HepG2 (cell line): Measurements from ENCODE around the gene HAGHL. TPM values are rescaled to one million over a fixed set of nuclear protein-coding genes. Genes with fewer than 3 reads are reported as not detected.

Source experiments
- AKAP8 ChIP-seq: sonication (generic); formaldehyde crosslinking; IDR thresholded peaks from 2 replicates; pipeline ENCODE4 v1.5.1; 2020; ENCODE audit warnings: mild to moderate bottlenecking, missing genetic modification reagents
- ATF7 ChIP-seq, 2 experiments: fragments of 450-650 bp in 1 of 2; sonication (generic) in 1 of 2; formaldehyde crosslinking in 1 of 2; IDR thresholded peaks; 2 replicates each; pipeline versions ENCODE4 v1.4.0 to v1.6.1; 2016 to 2020; ENCODE audit warnings: antibody characterized with exemption in 1 of 2, mild to moderate bottlenecking in 1 of 2, missing genetic modification reagents in 1 of 2
- BCL3 ChIP-seq: sonication (generic); formaldehyde crosslinking; IDR thresholded peaks from 2 replicates; pipeline ENCODE4 v1.5.1; 2020; ENCODE audit warnings: mild to moderate bottlenecking, missing genetic modification reagents, moderate library complexity
- JARID2 ChIP-seq: sonication (generic); formaldehyde crosslinking; IDR thresholded peaks from 2 replicates; pipeline ENCODE4 v1.8.1; 2023; ENCODE audit warnings: missing genetic modification reagents, inconsistent platforms; ENCODE audit not compliant: insufficient replicate concordance
- JDP2 ChIP-seq: sonication (generic); formaldehyde crosslinking; IDR thresholded peaks from 2 replicates; pipeline ENCODE4 v1.8.1; 2022; ENCODE audit warnings: missing genetic modification reagents, borderline replicate concordance
- MEIS1 ChIP-seq: sonication (generic); formaldehyde crosslinking; IDR thresholded peaks from 2 replicates; pipeline ENCODE4 v1.9.0; 2021; ENCODE audit warnings: mild to moderate bottlenecking, missing genetic modification reagents, moderate library complexity, borderline replicate concordance
- NBN ChIP-seq: fragments of 450-650 bp; conservative IDR thresholded peaks from 2 replicates; pipeline ENCODE4 v1.6.1; 2017
- NR2F6 ChIP-seq, 2 experiments: IDR thresholded peaks; 2 replicates each; pipeline ENCODE4 v1.6.1; 2016; ENCODE audit warnings: antibody characterized with exemption in 1 of 2, mild to moderate bottlenecking in 1 of 2
- WIZ ChIP-seq: sonication (generic); formaldehyde crosslinking; IDR thresholded peaks from 2 replicates; pipeline ENCODE4 v1.5.1; 2020; ENCODE audit warnings: mild to moderate bottlenecking, missing genetic modification reagents
- ZFX ChIP-seq: sonication (generic); formaldehyde crosslinking; IDR thresholded peaks from 2 replicates; pipeline ENCODE4 v1.4.0; 2020; ENCODE audit warnings: mild to moderate bottlenecking, low read depth, missing genetic modification reagents, moderate library complexity
- ZNF337 ChIP-seq: sonication (generic); formaldehyde crosslinking; IDR thresholded peaks from 2 replicates; pipeline ENCODE4 v1.5.1; 2020; ENCODE audit warnings: missing genetic modification reagents, low read depth, mild to moderate bottlenecking, borderline replicate concordance
- ZNF362 ChIP-seq: sonication (generic); formaldehyde crosslinking; IDR thresholded peaks from 2 replicates; pipeline ENCODE4 v1.4.0; 2020; ENCODE audit warnings: missing genetic modification reagents, mild to moderate bottlenecking, borderline replicate concordance
- ZNF569 ChIP-seq: sonication (generic); formaldehyde crosslinking; IDR thresholded peaks from 2 replicates; pipeline ENCODE4 v1.5.0; 2020; ENCODE audit warnings: mild to moderate bottlenecking, missing genetic modification reagents, moderate library complexity, borderline replicate concordance
- ZNF670 ChIP-seq: sonication (generic); formaldehyde crosslinking; IDR thresholded peaks from 2 replicates; pipeline ENCODE4 v1.8.0; 2022; ENCODE audit warnings: mild to moderate bottlenecking, missing genetic modification reagents, borderline replicate concordance
- ZNF772 ChIP-seq: sonication (generic); formaldehyde crosslinking; IDR thresholded peaks from 2 replicates; pipeline ENCODE4 v1.5.0; 2020; ENCODE audit warnings: mild to moderate bottlenecking, missing genetic modification reagents
- ZSCAN12 ChIP-seq: sonication (generic); formaldehyde crosslinking; IDR thresholded peaks from 2 replicates; pipeline ENCODE4 v1.9.0; 2021; ENCODE audit warnings: mild to moderate bottlenecking, missing genetic modification reagents
- polyA plus RNA-seq, 8 experiments: library from polyadenylated mRNA; depleted of rRNA in 3 of 8; stranded (reverse) in 7 of 8; unstranded in 1 of 8; fragments of >200 nt; fragmentation: Illumina TruSeq in 4 of 8; extraction: Trizol in 4 of 8; gene quantifications; 2 replicates each; pipeline versions ENCODE4 v1.2.1 to v1.2.3, GENCODE V29; 2011 to 2016; ENCODE audit warnings: low read depth in 4 of 8, missing spikeins in 1 of 8, mixed read lengths in 1 of 8; ENCODE audit not compliant: insufficient read depth in 1 of 8
- total RNA-seq, 5 experiments: library from RNA; depleted of rRNA; stranded (reverse); fragments of >200 nt; fragmentation: Illumina TruSeq; extraction: Trizol; gene quantifications; 2 replicates each; pipeline ENCODE4 v1.2.3, GENCODE V29; 2016; ENCODE audit warnings: low read depth in 1 of 5
- TF ChIP-seq, protein P1 (sequence below), 2 experiments: fragments of 450-650 bp in 1 of 2; sonication (generic) in 1 of 2; formaldehyde crosslinking; IDR thresholded peaks; 2 replicates each; pipeline versions ENCODE4 v1.5.0 to v1.8.0; 2020 to 2022; ENCODE audit warnings: mild to moderate bottlenecking in 1 of 2, missing genetic modification reagents in 1 of 2
- TF ChIP-seq, protein P2 (sequence below): sonication (generic); formaldehyde crosslinking; IDR thresholded peaks from 2 replicates; pipeline ENCODE4 v1.4.0; 2020; ENCODE audit warnings: missing genetic modification reagents, borderline replicate concordance
- TF ChIP-seq, protein P3 (sequence below): IDR thresholded peaks from 2 replicates; pipeline ENCODE4 v1.6.1; 2018; ENCODE audit warnings: missing genetic modification reagents

HAGHL gene
- total and polyA plus RNA-seq, 2 of the 13 experiments (the other 11 are each of a cell fraction or from before 2014, with no cell fraction given) = 3.4 to 8.4 TPM

DNA sequence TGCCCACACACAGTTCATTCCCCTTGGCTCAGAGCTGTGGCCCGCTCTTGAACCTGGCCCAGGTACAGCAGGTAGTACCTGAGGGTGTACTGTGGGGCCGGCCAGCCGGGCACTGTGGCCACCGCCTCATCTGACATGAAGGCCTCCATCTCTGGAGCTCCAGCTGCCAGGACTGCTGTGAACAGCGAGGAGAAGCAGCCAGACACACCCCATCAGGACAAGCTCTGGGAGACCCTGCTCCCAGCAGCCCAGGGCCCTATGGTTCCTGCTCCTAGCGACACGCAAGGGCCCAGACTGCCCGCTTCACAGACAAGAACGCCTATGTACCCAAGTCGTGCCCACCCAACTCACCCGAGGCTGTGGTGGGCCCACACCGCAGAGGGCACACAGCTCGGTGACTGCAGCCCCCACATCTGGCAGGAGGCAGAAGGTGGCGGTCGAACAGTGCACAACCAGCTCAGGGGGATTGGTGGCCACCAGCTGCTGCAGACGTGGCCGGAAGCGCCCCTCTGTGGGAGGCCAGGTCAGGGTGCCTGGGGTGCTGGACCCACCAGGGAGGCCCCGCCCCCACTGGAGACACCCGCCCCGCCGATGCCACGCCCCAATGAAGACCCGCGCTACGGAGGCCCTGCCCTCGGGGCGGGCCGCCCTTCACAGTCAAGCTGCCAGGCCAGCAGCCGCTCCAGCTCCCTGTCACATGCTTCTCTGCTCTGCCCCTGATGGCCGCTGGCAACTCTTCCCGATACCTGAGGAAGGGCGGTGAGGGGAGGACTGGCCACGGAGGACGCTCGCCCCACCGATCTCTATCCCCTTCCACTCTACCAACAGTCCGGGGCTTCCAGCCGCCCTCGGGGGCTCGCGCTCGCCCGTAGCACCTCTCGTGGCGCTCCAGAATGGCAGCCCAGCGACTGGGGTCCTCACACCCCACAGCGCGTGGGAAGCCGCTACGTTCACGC lies 47.8 kb upstream of the HAGHL start (continued):
- TF ChIP-seq, protein P1, sequence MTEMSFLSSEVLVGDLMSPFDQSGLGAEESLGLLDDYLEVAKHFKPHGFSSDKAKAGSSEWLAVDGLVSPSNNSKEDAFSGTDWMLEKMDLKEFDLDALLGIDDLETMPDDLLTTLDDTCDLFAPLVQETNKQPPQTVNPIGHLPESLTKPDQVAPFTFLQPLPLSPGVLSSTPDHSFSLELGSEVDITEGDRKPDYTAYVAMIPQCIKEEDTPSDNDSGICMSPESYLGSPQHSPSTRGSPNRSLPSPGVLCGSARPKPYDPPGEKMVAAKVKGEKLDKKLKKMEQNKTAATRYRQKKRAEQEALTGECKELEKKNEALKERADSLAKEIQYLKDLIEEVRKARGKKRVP (CRISPR knock-in tag; IDR thresholded peaks at IDR 0.05) = no peak
- TF ChIP-seq ATF7 (IDR thresholded peaks at IDR 0.05) (no peak), ATF7 (CRISPR knock-in tag; IDR thresholded peaks at IDR 0.05) (peak; percentile 39; the same call in 1 of the 2 replicates), ZNF569 (CRISPR knock-in tag) (no peak), JARID2 (peak; percentile 42), BCL3 (peak; percentile 39; the same call in 1 of the 2 replicates), NR2F6 (IDR thresholded peaks at IDR 0.05) (no peak), NR2F6 (CRISPR knock-in tag; IDR thresholded peaks at IDR 0.05) (peak; percentile 42; the same call in 1 of the 2 replicates), ZNF362 (CRISPR knock-in tag) (no peak), MEIS1 (CRISPR knock-in tag) (peak; percentile 59; the same call in 1 of the 2 replicates), JDP2 (CRISPR knock-in tag) (no peak), ZNF670 (no peak), NBN (no peak), AKAP8 (CRISPR knock-in tag) (0 out of 2 replicates have a peak, but pooled peaks have one; percentile 2), WIZ (CRISPR knock-in tag) (0 out of 2 replicates have a peak, but pooled peaks have one; percentile 65), ZNF337 (CRISPR knock-in tag) (peak; percentile 62; the same call in 1 of the 2 replicates), ZNF772 (CRISPR knock-in tag) (peak; percentile 84; the same call in 1 of the 2 replicates), ZSCAN12 (no peak), ZFX (CRISPR knock-in tag) (peak; percentile 87)
- TF ChIP-seq, protein P2, sequence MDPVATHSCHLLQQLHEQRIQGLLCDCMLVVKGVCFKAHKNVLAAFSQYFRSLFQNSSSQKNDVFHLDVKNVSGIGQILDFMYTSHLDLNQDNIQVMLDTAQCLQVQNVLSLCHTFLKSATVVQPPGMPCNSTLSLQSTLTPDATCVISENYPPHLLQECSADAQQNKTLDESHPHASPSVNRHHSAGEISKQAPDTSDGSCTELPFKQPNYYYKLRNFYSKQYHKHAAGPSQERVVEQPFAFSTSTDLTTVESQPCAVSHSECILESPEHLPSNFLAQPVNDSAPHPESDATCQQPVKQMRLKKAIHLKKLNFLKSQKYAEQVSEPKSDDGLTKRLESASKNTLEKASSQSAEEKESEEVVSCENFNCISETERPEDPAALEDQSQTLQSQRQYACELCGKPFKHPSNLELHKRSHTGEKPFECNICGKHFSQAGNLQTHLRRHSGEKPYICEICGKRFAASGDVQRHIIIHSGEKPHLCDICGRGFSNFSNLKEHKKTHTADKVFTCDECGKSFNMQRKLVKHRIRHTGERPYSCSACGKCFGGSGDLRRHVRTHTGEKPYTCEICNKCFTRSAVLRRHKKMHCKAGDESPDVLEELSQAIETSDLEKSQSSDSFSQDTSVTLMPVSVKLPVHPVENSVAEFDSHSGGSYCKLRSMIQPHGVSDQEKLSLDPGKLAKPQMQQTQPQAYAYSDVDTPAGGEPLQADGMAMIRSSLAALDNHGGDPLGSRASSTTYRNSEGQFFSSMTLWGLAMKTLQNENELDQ (CRISPR knock-in tag) = no peak
- TF ChIP-seq, protein P3, sequence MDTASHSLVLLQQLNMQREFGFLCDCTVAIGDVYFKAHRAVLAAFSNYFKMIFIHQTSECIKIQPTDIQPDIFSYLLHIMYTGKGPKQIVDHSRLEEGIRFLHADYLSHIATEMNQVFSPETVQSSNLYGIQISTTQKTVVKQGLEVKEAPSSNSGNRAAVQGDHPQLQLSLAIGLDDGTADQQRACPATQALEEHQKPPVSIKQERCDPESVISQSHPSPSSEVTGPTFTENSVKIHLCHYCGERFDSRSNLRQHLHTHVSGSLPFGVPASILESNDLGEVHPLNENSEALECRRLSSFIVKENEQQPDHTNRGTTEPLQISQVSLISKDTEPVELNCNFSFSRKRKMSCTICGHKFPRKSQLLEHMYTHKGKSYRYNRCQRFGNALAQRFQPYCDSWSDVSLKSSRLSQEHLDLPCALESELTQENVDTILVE (CRISPR knock-in tag) = no peak
